Umbilical cord (tissue), 2 donors: Measurements from ENCODE around the gene PARD3B. TPM values are rescaled to one million over a fixed set of nuclear protein-coding genes. Genes with fewer than 3 reads are reported as not detected.

ENCODE experiments used
- DNase-seq: peaks from one replicate; pipeline ENCODE4 v3.0.0-alpha.2; 2015; ENCODE audit warnings: low spot score
- total RNA-seq: library from RNA; depleted of rRNA; stranded (reverse); fragments of >200 nt; gene quantifications from one replicate; pipeline ENCODE4 v1.2.3, GENCODE V29; 2014; ENCODE audit warnings: low replicate concordance; ENCODE audit not compliant: insufficient read depth

PARD3B gene
- total RNA-seq, 1 donor from 2014 or later = 27.7 TPM

GRCh38 chr2:204705243-204705932, 160.1 kb downstream of the PARD3B start:
- DNase-seq = peak; percentile 65

- DNase-seq = peak; percentile 75
These were observed 161.7 kb downstream of the PARD3B start for GRCh38 chr2:204706939-204707338.

GRCh38 chr2:204713211-204713610, 167.9 kb downstream of the PARD3B start:
- DNase-seq = no peak

GRCh38 chr2:204715361-204715760, 170.1 kb downstream of the PARD3B start:
- no peak for DNase-seq

GRCh38 chr2:204717591-204717990, 172.3 kb downstream of the PARD3B start:
- DNase-seq = no peak

- DNase-seq = no peak
These were observed 173.3 kb downstream of the PARD3B start for GRCh38 chr2:204718607-204719006.

- DNase-seq = no peak
These were observed 175.6 kb downstream of the PARD3B start for GRCh38 chr2:204720874-204721273.

- DNase-seq = no peak
These were observed 176.9 kb downstream of the PARD3B start for GRCh38 chr2:204722207-204722606.

GRCh38 chr2:204722691-204723090, 177.4 kb downstream of the PARD3B start:
- no peak for DNase-seq

GRCh38 chr2:204725693-204726360, 180.6 kb downstream of the PARD3B start:
- DNase-seq = no peak

GRCh38 chr2:204726831-204727230, 181.6 kb downstream of the PARD3B start:
- no peak for DNase-seq

- DNase-seq = no peak
These were observed 182.1 kb downstream of the PARD3B start for GRCh38 chr2:204727368-204727767.

GRCh38 chr2:204730603-204731002, 185.3 kb downstream of the PARD3B start:
- no peak for DNase-seq

- DNase-seq = no peak
These were observed 186.7 kb downstream of the PARD3B start for GRCh38 chr2:204732019-204732418.

- DNase-seq = no peak
These were observed 192.0 kb downstream of the PARD3B start for GRCh38 chr2:204737296-204737695.

- DNase-seq = no peak
These were observed 193.4 kb downstream of the PARD3B start for GRCh38 chr2:204738721-204739120.

GRCh38 chr2:204743393-204743960, 198.2 kb downstream of the PARD3B start:
- DNase-seq = no peak

- DNase-seq = no peak
These were observed 199.2 kb downstream of the PARD3B start for GRCh38 chr2:204744506-204744905.

- no peak for DNase-seq
These were observed 203.0 kb downstream of the PARD3B start for GRCh38 chr2:204748286-204748685.

GRCh38 chr2:204749319-204749718, 204.0 kb downstream of the PARD3B start:
- no peak for DNase-seq

- DNase-seq = no peak
These were observed 205.1 kb downstream of the PARD3B start for GRCh38 chr2:204750389-204750788.

- no peak for DNase-seq
These were observed 206.2 kb downstream of the PARD3B start for GRCh38 chr2:204751472-204751871.

GRCh38 chr2:204753841-204754240, 208.6 kb downstream of the PARD3B start:
- no peak for DNase-seq
